GM21423 (cell line): ENCODE results near the gene SPIN1.

Experiments
- ATAC-seq: cut with Tn5 transposase; IDR thresholded peaks from one replicate; pipeline ENCODE4 v1.9.1; 2021; ENCODE audit warnings: mild to moderate bottlenecking, moderate library complexity; ENCODE audit not compliant: unreplicated experiment

The SPIN1 gene

DNA sequence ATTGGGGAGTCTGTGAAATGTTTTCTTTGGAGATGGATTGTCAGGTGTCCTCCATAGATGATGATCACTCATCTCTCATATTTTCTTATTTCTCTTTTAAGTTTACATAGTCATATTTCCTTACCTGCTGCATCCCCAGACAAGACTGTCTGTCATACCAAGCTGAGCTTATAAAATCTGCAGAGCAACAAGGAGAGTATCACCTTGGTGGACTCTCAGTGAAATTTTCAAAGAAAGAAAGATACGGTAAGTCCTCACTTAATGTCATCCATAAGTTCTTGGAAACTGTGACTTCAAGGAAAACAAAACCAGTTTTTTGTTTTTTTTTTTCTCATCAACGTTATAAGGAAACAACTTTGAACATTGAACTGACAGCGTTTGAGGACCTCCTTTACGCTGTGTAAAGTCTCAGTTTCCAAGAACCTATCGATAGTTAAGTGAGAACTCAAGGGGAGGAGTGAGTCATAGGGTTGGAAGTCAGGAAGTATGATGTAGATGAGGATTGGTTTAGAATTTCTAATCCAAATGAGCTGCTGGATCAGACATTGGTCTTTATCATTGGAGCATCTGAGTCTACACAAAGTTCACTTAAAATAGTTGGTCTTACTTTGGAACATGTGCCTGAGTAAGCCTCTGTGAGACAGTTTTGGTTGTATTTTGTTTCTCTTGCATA, 45.5 kb downstream of the SPIN1 start:
- no peak for ATAC-seq

DNA sequence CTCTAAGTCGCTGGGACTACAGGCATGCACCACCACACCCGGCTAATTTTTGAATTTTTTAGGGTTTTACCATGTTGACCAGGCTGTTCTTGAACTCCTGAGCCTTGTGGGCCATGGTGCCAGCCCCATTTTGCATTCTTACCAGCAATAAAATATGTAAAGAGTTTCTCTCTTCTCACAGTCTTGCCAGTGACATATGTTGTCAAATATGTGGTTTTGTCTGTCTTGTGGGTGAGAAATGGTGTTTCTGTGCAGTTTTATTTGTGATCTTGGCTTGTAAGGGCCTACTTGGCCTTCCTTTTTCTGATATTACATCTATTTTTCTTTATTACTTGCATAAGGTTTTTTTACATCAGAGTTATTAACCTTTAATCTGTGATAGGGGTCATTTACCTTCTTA, 47.1 kb downstream of the SPIN1 start:
- no peak for ATAC-seq

DNA sequence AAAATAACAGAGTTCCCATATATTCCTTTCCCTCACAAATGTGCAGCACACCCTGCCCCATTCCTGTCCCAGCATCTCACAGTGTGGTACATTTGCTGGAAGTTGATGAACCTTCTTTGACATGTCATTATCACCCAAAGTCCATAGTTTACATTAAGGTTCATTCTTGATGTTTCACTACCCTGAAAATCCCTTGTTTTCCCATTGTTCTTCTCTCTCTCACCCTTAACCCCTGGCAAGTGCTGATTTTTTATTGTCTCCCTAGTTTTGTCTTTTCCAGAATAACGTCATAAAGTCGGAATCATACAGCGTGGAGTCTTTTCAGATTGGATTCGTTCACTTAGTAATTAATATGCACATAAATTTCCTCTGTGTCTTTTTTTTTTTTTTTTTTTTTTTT, 48.1 kb downstream of the SPIN1 start:
- no peak for ATAC-seq

DNA sequence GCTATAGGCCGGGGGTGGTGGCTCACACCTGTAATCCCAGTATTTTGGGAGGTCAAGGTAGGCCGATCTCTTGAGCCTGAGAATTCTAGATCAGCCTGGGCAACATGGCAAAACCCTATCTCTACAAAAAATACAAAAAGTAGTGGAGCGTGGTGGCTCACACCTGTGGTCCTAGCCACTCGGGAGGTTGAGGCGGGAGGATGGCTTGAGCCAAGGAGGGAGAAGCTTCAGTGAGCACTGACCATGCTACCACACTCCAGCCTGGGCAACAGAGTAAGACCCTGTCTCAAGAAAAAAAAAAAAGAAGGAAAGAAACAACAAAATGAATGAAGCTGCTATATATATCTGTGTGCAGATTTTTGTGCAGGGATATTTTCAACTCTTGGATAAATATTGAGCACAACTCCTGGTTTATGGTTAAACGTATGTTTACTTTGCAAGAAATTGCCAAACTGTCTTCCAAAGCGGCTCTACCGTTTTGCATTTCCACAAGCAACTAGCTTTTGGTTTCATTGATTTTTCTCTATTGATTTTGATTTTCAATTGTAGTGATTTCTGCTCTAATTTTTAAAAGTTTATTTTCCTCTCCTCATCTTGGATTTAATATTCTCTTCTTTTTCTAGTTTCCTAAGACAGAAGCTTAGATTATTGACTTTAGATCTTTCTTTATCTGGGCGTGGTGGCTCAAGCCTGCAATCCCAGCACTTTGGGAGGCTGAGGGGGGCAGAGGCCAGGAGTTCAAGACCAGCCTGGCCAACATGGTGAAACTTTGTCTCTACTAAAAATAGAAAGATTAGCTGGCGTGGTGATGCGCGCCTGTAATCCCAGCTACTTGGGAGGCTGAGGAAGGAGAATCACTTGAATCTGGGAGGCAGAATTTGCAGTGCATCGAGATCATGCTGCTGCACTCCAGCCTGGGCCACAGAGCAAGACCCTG, 49.2 kb downstream of the SPIN1 start:
- no peak for ATAC-seq

DNA sequence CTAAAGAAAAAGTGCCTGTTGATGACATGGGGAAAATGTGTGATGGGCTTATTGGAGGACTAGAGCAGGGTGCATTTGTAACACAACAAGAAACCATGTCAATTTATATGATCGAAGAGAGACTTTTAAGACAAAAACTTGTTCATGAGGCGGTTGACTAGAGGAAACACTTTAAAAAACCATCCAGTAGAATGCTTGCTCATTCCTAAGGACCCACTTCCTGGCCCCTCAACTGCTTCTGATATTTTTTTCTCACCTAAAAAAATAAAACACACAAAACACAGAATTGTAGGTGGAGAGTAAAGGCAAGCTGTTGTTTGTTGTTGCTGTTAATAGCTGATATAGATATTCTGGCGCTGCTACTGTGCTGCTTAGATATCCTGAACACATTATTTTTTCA, 50.6 kb downstream of the SPIN1 start:
- no peak for ATAC-seq

DNA sequence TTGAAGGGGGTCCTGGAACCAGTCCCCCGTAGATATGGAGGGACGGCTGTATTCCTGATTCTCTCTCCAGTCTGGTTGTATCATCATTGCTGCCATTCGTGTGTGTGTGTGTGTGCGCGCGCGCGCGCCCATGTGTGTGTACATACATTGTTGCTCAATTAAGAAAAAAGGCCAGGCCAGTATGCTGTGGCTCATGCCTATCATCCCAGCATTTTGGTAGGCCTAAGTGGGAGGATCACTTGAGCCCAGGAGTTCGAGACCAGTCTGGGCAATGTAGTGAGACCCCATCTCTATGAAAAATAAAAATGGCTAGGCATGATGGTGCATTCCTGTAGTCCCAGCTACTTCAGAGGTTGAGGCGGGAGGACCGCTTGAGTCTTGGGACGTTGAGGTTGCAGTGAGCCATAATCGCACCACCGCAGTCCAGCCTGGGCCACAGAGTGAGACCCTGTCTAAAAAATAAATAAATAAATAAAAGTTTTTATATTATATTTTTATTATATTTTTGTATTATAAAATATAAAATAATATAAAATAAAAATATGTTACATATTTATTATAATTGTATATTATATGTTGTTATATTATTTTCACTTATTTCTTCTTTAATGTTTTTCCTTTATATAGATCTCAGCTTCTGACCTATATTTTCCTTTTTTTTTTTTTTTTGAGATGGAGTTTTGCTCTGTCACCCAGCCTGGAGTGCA, 53.2 kb downstream of the SPIN1 start:
- ATAC-seq = no peak

DNA sequence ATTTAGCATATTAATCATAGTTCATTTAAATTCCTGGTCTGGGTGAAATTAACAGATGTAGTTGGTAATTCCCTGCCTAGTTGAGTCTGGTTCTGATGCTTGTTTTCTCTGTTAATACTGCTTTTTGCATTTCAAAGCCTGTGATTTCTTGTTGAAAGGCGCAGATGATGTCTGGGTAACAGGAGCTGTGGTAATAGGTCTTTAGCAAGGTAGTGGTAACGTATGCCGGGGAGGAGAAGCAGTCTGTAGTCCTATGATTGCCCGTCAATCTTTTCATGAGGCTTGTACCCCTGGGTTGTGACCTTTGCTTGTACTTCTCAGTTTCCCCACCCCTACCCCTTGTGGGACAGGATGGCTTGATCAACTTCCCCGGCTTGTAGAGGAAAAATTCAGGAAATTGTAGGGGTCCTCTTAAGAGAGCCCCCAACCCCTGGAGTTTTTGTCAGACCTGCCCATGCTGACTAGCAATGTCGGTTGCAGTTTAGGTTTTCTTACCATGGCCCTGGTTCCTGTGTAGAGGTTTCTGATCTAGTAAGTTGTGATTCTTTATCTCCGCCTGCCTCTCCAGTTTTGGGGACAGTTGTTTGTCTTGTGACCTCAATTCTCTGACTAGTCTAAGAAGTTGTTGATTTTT, 55.4 kb downstream of the SPIN1 start:
- no peak for ATAC-seq

DNA sequence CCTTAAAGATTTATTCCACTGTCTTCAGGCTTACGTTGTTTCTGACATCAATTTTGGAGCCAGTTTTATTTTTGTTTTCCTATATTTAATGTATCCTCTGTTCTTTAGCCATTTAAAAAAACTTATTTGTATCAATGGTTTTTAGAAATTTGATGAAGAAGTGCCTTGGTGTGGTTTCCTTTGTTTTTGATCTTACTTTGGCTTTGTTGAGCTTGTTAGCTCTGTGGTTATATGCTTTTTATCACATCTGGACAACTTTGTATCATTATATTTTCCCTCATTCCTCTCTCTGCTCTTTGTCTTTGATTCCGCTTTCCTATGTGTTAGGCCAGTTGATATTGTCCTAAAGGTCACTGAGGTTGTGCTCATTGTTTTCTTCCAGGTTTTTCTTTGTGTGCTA, 58.5 kb downstream of the SPIN1 start:
- ATAC-seq = no peak

DNA sequence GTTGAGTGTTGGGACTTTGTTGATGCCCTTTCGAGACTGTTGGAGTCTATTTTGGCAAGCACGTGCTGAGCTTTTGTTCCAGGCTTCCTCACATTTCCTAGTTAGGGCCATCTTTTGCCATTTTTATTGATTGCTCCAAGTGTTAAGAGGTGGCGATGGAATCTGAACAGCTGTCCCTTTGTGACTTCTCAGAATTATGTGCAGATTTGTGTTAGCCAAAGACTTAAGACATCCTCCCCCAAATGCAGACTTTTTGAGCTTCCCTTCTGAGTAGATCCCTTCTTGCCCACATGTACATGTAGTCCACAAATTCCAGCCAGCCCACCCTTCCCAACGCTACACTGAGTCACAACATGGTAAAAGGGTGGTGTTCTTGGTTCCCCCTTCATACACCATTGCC, 59.2 kb downstream of the SPIN1 start:
- no peak for ATAC-seq

DNA sequence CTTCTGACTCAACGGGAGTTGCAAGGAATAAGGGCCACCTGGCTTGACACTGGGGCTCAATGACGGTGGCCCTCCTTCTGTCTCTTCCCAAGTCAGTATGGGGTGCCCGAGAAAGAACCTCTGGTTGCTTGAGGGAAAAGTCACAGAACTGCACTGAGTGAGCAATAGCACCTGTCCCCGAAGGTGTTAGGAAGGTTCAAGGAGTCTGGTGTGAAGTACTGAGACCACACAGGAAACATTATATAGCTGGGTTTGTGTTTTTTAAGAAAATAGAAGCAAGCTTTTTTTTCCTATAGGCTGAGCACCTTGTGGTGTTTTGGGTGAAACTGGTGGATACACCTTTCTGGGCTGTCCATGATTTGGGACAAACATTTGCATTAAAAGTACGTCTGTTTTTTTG, 62.9 kb downstream of the SPIN1 start:
- no peak for ATAC-seq

DNA sequence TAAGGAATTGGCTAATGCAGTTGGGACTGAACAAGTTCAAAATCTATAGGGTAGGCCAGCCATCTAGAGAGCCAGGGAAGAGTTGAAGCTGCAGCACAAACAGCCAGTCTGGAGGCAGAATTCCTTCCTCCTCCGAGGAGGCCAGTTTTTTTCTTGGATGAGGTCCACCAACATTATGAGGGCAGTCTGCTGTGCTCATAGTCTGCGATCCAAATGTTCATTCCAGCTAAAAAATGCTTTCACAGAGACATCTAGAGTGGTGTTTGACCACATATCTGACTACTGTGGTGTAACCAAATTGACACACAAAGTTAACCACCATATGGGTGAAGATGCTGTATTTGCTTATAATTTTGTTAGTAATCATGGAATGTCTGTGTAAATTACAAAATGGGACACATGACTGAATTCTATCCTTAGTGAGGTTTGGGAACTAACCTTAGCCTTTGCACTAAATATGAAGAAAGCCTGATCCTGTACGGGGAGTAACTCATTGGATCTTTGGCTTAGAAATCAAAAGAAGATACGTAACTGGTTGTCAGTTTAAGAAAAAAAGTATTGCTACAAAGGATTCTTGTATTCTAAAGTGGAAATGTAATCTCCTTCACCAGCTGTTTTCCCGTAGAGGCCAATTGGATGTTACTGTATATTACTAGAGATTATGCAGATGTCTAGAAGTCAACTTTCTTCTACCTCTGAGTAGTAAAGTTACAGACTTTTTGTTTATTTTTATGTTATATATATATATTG, 70.6 kb downstream of the SPIN1 start:
- ATAC-seq = no peak

DNA sequence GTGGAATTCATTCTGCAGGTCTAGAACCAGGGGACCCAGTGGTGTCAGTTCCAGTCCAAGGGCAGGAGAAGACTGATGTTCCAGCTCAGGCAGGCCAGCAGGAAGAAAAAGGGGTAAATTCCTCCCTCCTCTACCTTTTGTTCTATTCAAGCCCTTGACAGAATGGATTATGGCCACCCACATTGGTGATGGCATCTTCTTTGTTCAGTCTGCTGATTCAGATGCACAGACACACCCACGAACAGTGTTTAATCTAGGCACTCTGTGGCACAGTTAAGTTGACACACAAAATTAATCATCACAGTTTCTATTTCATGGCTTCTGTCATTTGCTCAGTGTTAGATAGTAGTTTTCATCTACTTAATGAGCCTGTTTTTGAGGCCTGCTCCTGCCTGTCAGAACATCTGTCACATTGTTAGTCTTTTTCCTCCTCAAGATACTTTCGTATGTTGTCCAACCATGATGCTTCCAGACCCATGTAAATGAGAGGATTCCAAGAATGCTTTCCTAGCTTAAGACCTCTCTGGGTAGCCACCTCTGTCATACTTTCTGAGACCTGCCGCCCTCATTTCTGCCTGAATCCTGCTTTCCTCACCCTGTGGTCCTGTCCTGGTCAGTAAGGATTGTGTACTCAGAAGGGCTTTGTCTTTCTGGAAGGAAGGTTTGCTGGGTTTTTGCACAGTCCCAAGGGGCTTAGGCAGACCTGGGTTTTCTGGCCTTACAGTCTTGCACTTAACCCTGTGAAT, 72.5 kb downstream of the SPIN1 start:
- no peak for ATAC-seq

DNA sequence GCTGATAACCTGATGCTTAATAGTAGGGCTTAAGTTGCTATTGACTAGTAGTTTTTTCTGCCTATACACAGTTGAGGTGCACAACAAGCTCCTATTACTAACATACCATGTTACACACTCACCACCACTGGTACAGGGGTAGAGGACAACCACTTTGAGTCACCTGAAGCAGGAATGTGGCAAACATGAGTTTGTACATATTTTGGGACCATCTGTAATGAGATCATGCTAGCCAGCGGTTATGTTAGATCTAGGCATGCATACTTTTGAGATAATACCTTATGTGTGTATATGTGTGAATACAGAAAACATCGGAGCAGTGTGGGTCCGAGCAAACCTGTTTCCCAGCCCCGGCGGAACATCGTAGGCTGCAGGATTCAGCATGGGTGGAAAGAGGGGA, 73.9 kb downstream of the SPIN1 start:
- ATAC-seq = no peak

DNA sequence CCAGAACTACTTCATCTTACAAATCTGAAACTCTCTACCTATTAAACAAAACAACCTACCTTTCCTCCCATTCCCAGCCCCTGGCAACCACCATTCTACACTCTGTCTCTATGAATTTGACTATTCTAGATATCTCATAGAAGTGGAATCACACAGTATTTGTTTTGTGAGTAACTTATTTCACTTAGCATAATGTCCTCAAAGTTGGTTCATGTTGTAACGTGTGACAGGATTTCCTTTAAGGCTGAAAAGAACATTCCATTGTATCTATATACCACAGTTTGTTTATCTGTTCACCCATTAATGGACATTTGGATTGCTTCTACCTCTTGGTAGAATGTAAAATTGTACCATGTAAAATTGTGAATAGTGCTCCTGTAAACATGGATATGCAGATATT, 76.6 kb downstream of the SPIN1 start:
- ATAC-seq = no peak

DNA sequence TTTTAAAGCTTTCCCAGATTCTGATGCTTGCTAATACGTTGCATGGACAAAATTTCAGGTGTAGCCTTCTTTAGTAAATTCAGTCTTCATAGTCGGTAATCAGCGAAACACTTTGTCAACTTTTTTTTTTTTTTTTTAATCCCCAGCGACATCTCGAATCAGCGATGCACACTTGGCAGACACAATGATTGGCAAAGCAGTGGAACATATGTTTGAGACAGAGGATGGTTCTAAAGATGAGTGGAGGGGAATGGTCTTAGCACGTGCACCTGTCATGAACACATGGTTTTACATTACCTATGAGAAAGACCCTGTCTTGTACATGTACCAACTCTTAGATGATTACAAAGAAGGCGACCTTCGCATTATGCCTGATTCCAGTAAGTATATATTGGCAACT, 80.0 kb downstream of the SPIN1 start:
- ATAC-seq = no peak

DNA sequence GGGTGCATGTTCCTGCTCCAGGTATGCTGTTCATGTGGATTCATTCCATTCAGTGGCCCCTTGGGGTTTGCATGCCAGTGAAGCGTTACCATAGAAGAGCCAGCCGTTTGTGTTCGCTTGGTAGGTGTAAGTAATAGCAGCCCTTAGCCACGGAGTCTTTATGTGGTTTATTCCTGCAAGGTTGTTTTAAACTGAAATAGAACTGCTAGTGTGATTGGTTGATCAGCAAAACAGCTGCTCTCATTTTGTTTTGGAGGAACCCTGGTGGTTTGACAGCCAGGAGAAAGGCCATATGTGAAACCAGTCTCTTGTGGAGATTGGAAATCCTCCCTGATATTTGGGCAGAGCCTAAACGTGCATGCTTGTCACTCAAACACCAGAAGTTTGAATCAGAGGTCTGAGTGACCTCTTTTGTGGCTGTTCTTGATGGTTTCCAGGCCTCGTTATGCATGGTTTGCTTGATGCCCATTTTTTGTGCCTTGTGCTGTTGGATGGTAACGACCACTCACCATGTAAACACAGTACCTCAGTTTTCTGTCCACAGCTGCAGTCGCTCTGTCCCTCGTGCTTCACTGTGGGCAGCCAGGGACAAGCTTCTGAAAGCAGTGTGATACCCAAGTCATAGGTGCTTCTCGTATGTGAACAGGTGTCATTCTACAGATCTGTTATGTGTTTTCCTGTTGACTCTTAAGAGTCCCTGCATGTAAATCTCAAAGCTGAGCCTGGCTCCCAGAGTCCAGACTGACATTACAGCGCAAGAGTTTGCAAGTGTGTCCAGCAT, 88.4 kb downstream of the SPIN1 start:
- ATAC-seq = no peak

DNA sequence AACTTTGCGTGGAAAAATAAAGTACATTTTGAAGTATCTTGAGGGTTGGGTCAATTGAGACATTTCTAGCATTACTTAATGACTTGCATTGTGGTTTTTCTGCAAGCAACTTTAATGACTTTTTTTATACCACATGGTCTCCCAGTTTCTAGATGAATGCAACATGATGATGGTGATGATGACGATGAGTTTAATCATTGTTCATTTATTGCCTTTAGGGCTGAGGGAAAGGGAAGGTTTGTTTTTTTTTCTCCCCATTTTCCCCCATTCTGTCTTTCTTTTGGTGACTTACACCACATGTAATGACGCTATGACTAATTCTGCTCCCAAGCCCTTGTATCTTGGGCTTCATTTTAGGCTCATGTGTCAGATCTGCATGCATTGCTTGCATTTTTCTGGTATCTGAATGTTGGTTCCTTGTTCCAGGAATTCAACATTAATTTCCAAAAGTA, 89.1 kb downstream of the SPIN1 start:
- ATAC-seq = no peak

DNA sequence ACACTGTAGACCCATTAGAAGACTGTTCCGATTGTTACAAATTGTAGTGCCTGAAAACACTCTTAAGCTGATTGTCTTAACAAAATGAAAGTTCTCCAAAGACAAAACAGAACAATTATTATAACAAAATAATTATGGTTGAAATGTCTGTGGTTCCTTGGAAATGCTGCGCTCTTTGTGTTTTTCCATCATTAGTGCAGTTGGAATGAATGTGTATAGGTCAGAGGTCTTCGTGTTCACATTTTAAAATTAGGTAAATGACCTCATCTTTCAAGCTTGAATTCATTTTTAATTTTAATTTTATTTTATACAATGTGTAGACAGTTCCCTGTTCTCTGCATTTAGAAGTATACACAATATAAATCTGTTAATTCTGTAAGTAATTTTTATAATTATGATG, 90.0 kb downstream of the SPIN1 start:
- ATAC-seq = no peak

DNA sequence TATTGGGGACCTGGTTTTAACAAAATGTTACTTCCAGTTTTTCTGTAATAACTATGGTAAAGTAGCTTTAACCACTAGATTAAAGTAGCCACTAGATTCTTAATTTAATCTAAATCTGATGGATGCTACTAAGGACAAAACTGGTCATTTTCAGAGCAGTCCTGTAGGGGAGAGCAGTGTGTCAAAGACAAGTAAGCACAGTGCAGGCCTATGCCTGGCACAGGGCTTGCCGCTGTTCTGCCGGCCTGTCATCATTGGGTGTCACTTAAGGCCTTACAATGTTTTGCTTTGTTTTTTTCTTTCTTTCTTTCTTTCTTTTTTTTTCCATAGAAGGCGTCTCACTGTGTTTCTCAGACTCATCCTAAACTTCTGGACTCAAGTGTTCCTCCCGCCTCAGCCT, 93.7 kb downstream of the SPIN1 start:
- no peak for ATAC-seq
